Lung (tissue), 12 donors: ENCODE results near the gene CASKIN2. TPM values are rescaled to one million over a fixed set of nuclear protein-coding genes. Genes with fewer than 3 reads are reported as not detected.

Experiments used
- ATAC-seq: fragments of 200-7000 bp; cut with Tn5 transposase; one replicate; pipeline ENCODE4 v1.9.1; 2020; ENCODE audit warnings: moderate number of reproducible peaks; ENCODE audit not compliant: insufficient read depth, low FRiP score
- DNase-seq, 3 donors: peaks; one replicate each; pipeline ENCODE4 v3.0.0-alpha.2; 2013 to 2017
- H3K27ac ChIP-seq, 2 donors: one replicate each; pipeline ENCODE4 v1.5.1; 2013; ENCODE audit warnings: mild to moderate bottlenecking in 2 of 2, moderate library complexity in 2 of 2, control low read depth in 1 of 2, inconsistent platforms in 1 of 2, low read depth in 1 of 2, low read length in 1 of 2
- H3K27me3 ChIP-seq, 3 donors: one replicate each; pipeline ENCODE4 v1.5.1; 2013; ENCODE audit warnings: low read length in 2 of 3; ENCODE audit not compliant: control insufficient read depth in 3 of 3, insufficient read depth in 3 of 3
- H3K36me3 ChIP-seq, 4 donors: one replicate each; pipeline ENCODE4 v1.5.1; 2013; ENCODE audit warnings: low read length in 4 of 4, mild to moderate bottlenecking in 1 of 4, moderate library complexity in 1 of 4; ENCODE audit not compliant: control insufficient read depth in 4 of 4, insufficient read depth in 4 of 4
- H3K4me1 ChIP-seq, 5 donors: one replicate each; pipeline ENCODE4 v1.5.1; 2013; ENCODE audit warnings: low read length in 5 of 5, mild to moderate bottlenecking in 2 of 5, moderate library complexity in 1 of 5; ENCODE audit not compliant: control insufficient read depth in 5 of 5, insufficient read depth in 5 of 5
- H3K4me3 ChIP-seq: one replicate; pipeline ENCODE4 v1.5.1; 2013; ENCODE audit warnings: mild to moderate bottlenecking, control low read depth, moderate library complexity
- H3K9ac ChIP-seq, 2 donors: one replicate each; pipeline ENCODE4 v1.5.1; 2013; ENCODE audit warnings: low read length in 2 of 2, control low read depth in 1 of 2; ENCODE audit not compliant: insufficient read depth in 1 of 2
- H3K9me3 ChIP-seq, 4 donors: one replicate each; pipeline ENCODE4 v1.5.1; 2013; ENCODE audit warnings: low read length in 3 of 4, mild to moderate bottlenecking in 1 of 4, moderate library complexity in 1 of 4; ENCODE audit not compliant: control insufficient read depth in 4 of 4, insufficient read depth in 3 of 4
- WGBS, 2 donors: extraction: QIAGEN DNeasy Blood & Tissue Kit; methylation state at CpG; one replicate each; pipeline ENCODE4 v1.1.7; 2013; 5-methylcytosine and 5-hydroxymethylcytosine counted together
- polyA plus RNA-seq, 2 donors: library from polyadenylated mRNA; stranded (reverse); fragments of 200-250 nt; gene quantifications; one replicate each; pipeline ENCODE4 v1.2.1, GENCODE V29; 2013
- total RNA-seq, 2 donors: library from RNA; depleted of rRNA in 1 of 2; stranded (reverse); fragments of >200 nt in 1 of 2; gene quantifications; one replicate each; pipeline ENCODE4 v1.2.1, GENCODE V29; 2014 to 2021
- TF ChIP-seq, protein P1 (sequence below): IDR thresholded peaks from 2 replicates; pipeline ENCODE4 v1.5.1; 2012; ENCODE audit warnings: mild to moderate bottlenecking; ENCODE audit errors: control extremely low read depth, extremely low read depth
- donor health status: control.
- donor health status: control.
- donor health status: Bipolar disorder and iron deficiency.
- donor health status: healthy.
- donor health status: DM: yes; HTN: yes; CAD: no.

The CASKIN2 gene
- total and polyA plus RNA-seq, 4 donors: 22.3 to 81.5 (median 35.1) TPM

DNA sequence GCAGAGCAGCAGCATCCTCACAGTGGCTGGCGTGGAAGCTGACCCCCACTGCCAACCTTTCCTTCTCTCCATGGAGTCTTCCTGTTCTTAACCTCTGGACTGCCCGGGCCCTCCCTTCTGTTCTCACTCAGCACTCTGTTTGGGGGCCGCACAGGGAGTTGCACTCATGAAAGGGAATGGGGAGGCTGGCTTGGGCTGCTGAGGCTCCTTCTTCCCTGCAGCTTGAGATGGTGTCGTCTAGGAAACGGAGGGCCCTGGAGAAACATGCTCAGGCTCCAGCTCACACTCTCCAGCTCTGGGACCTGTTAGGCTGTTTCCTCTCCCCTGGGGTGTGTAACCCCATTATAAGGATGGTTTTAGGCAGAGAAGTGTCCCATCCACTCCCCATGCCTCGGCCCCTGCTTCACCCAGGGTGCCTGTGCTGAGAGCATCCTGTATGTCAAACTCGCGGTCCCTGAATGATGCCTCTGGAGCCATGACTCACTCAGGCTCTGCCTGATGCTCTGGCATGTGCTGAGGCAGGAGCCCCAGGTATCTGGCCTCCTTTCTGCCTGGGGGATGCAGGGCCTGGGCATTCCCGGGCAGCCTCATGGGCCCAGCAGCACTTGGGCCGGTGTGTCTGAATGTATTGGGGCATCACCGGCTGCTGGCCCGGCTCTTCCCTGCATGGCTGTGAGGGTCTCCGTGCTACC lies 40.0 kb downstream of the CASKIN2 start:
- Histone ChIP-seq H3K9me3 (no peaks in the 10 kb centered on the region), H3K36me3 (peaks cover 0 to 19% (median 16%) of the 10 kb centered on the region in 4 donors), H3K27ac (peak overlapping the region in 1 of 2 donors; percentile 8), H3K4me1 (peaks cover 9 to 28% (median 21%) of the 10 kb centered on the region in 5 donors), H3K27me3 (no peaks in the 10 kb centered on the region), H3K4me3 (no peak overlapping the region), H3K9ac (no peak overlapping the region)
- WGBS, 2 donors: 74 to 78% methylated on average over 13 of the region's 13 CpGs
- no peak for ATAC-seq
- TF ChIP-seq, protein P1, sequence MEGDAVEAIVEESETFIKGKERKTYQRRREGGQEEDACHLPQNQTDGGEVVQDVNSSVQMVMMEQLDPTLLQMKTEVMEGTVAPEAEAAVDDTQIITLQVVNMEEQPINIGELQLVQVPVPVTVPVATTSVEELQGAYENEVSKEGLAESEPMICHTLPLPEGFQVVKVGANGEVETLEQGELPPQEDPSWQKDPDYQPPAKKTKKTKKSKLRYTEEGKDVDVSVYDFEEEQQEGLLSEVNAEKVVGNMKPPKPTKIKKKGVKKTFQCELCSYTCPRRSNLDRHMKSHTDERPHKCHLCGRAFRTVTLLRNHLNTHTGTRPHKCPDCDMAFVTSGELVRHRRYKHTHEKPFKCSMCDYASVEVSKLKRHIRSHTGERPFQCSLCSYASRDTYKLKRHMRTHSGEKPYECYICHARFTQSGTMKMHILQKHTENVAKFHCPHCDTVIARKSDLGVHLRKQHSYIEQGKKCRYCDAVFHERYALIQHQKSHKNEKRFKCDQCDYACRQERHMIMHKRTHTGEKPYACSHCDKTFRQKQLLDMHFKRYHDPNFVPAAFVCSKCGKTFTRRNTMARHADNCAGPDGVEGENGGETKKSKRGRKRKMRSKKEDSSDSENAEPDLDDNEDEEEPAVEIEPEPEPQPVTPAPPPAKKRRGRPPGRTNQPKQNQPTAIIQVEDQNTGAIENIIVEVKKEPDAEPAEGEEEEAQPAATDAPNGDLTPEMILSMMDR: no peak
- peak in 1 of 3 donors; percentile 32 for DNase-seq

DNA sequence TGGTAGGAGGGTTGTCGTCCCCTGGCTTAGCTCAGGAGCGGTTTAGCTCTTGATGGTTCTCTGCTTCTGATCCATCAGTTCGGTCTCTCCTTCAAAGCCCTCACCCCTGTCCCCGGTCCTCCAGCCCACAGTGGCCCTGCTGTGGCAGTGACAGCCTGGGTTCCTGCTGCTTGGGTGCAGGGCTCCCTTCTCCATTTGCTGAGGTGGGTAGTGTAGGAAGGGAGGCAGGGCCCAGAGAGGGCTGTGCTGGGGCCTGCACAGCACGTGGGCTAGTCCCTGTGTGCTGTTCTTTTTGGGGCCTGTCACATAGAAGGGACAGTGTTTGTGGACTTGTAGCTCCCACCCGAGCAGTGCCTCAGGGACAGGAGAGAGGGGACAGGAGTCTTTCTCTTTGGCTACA lies 40.6 kb downstream of the CASKIN2 start:
- DNase-seq (no peak), ATAC-seq (no peak)
- Histone ChIP-seq H3K27ac (peak overlapping the region in 1 of 2 donors; percentile 7), H3K4me3 (no peak overlapping the region), H3K9ac (no peak overlapping the region), H3K4me1 (peaks cover 9 to 28% (median 20%) of the 10 kb centered on the region in 5 donors), H3K27me3 (no peaks in the 10 kb centered on the region), H3K9me3 (no peaks in the 10 kb centered on the region), H3K36me3 (peaks cover 0 to 19% (median 16%) of the 10 kb centered on the region in 4 donors)
- TF ChIP-seq, protein P1: no peak
- 88 to 95% methylated on average over 6 of the region's 6 CpGs for WGBS, 2 donors

DNA sequence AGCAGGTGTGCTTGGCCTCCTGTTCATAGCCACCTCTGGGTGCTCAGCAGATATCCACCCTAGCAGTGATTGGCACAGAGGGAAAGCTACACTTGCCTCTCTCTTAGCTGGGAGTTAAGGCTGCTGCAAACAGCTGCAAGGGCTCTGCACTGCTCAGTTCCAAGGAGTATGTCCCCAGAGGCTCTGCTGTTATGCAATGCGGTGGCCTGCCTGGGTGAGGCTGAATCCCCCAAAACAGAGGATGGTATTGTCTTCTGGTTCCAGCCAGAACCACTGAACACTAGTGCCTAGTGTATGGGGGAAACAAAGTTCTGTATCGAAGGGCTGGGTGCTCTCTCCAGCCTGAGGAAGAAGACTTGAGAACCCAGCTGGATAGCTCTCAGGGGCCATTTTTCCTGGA lies 42.1 kb downstream of the CASKIN2 start:
- no peak overlapping the region for H3K4me3 ChIP-seq
- 92 to 100% methylated on average over 2 of the region's 2 CpGs for WGBS, 2 donors
- no peaks in the 10 kb centered on the region for H3K9me3 ChIP-seq
- H3K27me3 ChIP-seq: no peaks in the 10 kb centered on the region
- H3K4me1 ChIP-seq: peaks cover 9 to 27% (median 21%) of the 10 kb centered on the region in 5 donors
- no peak overlapping the region for H3K9ac ChIP-seq
- no peak for ATAC-seq
- TF ChIP-seq, protein P1: no peak
- H3K27ac ChIP-seq: no peak overlapping the region
- peaks cover 0 to 19% (median 16%) of the 10 kb centered on the region in 4 donors for H3K36me3 ChIP-seq
- DNase-seq: no peak
